ENCODE results near the gene CLUH. TPM values are rescaled to one million over a fixed set of nuclear protein-coding genes. Genes with fewer than 3 reads are reported as not detected.
"Not testable (repeated sequence)": the region's sequence is repeated elsewhere in the genome, so short reads cannot be mapped to it uniquely, and the experiment has no call there.

CLUH gene
- total and polyA plus RNA-seq, 10 donors = 14.3 to 82.6 (median 49.4) TPM

GRCh38 chr17:2683912-2684311 is 27.7 kb downstream of the CLUH start:
- H3K27ac ChIP-seq = no peak overlapping the region
- TF ChIP-seq, protein P1, sequence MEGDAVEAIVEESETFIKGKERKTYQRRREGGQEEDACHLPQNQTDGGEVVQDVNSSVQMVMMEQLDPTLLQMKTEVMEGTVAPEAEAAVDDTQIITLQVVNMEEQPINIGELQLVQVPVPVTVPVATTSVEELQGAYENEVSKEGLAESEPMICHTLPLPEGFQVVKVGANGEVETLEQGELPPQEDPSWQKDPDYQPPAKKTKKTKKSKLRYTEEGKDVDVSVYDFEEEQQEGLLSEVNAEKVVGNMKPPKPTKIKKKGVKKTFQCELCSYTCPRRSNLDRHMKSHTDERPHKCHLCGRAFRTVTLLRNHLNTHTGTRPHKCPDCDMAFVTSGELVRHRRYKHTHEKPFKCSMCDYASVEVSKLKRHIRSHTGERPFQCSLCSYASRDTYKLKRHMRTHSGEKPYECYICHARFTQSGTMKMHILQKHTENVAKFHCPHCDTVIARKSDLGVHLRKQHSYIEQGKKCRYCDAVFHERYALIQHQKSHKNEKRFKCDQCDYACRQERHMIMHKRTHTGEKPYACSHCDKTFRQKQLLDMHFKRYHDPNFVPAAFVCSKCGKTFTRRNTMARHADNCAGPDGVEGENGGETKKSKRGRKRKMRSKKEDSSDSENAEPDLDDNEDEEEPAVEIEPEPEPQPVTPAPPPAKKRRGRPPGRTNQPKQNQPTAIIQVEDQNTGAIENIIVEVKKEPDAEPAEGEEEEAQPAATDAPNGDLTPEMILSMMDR (IDR thresholded peaks at IDR 0.05 in 8 of 11, conservative IDR thresholded peaks at IDR 0.05 in 3 of 11) = no peak
- no peak for TF ChIP-seq POLR2A (IDR thresholded peaks at IDR 0.05)
- TF ChIP-seq POLR2AphosphoS5 (IDR thresholded peaks at IDR 0.05) = no peak
- H3K4me1 ChIP-seq = peaks cover 0 to 5% (median 3%) of the 10 kb centered on the region in 6 donors
- H3K9me3 ChIP-seq = no peaks in the 10 kb centered on the region
- intact Hi-C loops (cut with DNase I; ENCODE audit: low total_unique reads) = no loop called here
- H3K4me3 ChIP-seq = no peak overlapping the region
- H3K27me3 ChIP-seq (replicated peaks in 1 of 7) = no peaks in the 10 kb centered on the region
- peaks cover 3 to 73% (median 49%) of the 10 kb centered on the region in 6 donors for H3K36me3 ChIP-seq
- 82 to 91% (median 85%) methylated on average over 8 of the region's 8 CpGs for WGBS, 5 donors
- no peak for DNase-seq

GRCh38 chr17:2682176-2682938 is 29.2 kb downstream of the CLUH start:
- 87 to 93% (median 89%) methylated on average over 3 of the region's 3 CpGs for WGBS, 5 donors
- Histone ChIP-seq H3K4me3 (no peak overlapping the region), H3K27me3 (replicated peaks in 1 of 7) (no peaks in the 10 kb centered on the region), H3K27ac (no peak overlapping the region), H3K4me1 (no peaks in the 10 kb centered on the region), H3K9me3 (no peaks in the 10 kb centered on the region), H3K36me3 (peaks cover 3 to 85% (median 63%) of the 10 kb centered on the region in 6 donors)
- no peak for DNase-seq
- TF ChIP-seq POLR2A (IDR thresholded peaks at IDR 0.05) = no peak
- intact Hi-C loops (cut with DNase I; ENCODE audit: low total_unique reads) = no loop called here

DNA sequence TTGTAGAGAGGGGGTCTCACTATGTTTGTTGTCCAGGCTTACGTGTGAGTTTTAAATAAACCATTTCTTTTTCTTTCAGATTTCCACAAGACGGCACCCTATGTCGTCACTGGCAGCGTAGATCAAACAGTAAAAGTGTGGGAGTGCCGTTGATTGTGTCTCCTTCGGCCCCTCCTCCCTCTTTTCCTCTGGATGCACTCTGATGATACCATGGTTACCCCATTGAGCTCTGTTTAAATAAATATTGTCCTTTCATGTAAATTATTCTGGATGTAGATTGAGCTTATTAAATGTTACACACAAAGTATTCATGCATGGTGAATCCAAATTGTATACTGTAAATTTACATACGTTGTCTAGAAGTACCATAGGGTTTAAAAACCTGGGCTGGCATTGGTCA is 29.9 kb downstream of the CLUH start:
- intact Hi-C loops (cut with DNase I; ENCODE audit: low total_unique reads) = no loop called here
- H3K27ac ChIP-seq = no peak overlapping the region
- no peak overlapping the region for H3K4me3 ChIP-seq
- H3K36me3 ChIP-seq = peaks cover 3 to 92% (median 67%) of the 10 kb centered on the region in 6 donors
- H3K4me1 ChIP-seq = no peaks in the 10 kb centered on the region
- TF ChIP-seq, protein P1 (IDR thresholded peaks at IDR 0.05 in 8 of 11, conservative IDR thresholded peaks at IDR 0.05 in 3 of 11) = no peak
- TF ChIP-seq POLR2A (IDR thresholded peaks at IDR 0.05) (no peak), POLR2AphosphoS5 (IDR thresholded peaks at IDR 0.05) (no peak)
- 89 to 95% (median 91%) methylated on average over 7 of the region's 7 CpGs for WGBS, 5 donors
- DNase-seq = no peak
- no peaks in the 10 kb centered on the region for H3K27me3 ChIP-seq (replicated peaks in 1 of 7)
- no peaks in the 10 kb centered on the region for H3K9me3 ChIP-seq

DNA sequence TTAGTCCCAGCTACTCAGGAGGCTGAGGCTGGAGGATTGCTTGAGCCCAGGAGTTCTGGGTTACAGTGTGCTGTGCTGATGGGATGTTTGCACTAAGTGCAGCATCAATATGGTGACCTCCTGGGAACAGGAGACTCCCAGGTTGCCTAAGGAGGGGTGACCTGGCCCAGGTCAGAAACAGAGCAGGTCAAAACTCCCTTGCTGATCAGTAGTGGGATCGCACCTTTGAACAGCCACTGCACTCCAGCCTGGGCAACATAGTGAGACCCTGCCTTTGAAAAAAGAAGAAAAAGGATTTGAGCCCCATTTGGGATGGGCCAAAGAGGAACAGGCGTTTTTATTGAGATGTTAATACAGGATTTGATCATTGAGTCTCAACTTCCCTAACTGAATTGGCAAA is 30.6 kb downstream of the CLUH start:
- no peaks in the 10 kb centered on the region for H3K4me1 ChIP-seq
- no peaks in the 10 kb centered on the region for H3K27me3 ChIP-seq (replicated peaks in 1 of 7)
- H3K9me3 ChIP-seq = no peaks in the 10 kb centered on the region
- H3K4me3 ChIP-seq = no peak overlapping the region
- DNase-seq = no peak
- H3K36me3 ChIP-seq = peaks cover 3 to 99% (median 73%) of the 10 kb centered on the region in 6 donors
- intact Hi-C loops (cut with DNase I; ENCODE audit: low total_unique reads) = no loop called here
- 90 to 97% (median 95%) methylated on average over 2 of the region's 2 CpGs for WGBS, 5 donors
- TF ChIP-seq POLR2A (IDR thresholded peaks at IDR 0.05) = no peak
- TF ChIP-seq POLR2AphosphoS5 (IDR thresholded peaks at IDR 0.05) = no peak
- TF ChIP-seq, protein P1 (IDR thresholded peaks at IDR 0.05 in 8 of 11, conservative IDR thresholded peaks at IDR 0.05 in 3 of 11) = no peak
- H3K27ac ChIP-seq = no peak overlapping the region

DNA sequence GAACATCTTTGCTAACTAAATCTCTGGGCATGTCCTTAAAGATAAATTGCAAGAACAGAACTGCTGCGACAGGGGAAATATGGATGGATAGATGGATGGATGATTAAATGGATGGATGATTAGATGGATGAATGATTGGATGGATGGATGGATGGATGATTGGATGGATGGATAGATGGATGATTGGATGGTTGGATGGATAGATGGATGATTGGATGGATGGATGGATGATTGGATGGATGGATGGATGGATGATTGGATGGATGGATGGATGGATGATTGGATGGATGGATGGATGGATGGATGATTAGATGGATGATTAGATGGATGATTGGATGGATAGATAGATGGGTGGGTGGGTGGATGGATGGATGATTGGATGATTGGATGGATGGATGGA is 32.3 kb downstream of the CLUH start:
- not testable (repeated sequence) for H3K4me1 ChIP-seq; H3K4me3 ChIP-seq; H3K9me3 ChIP-seq; H3K27me3 ChIP-seq (replicated peaks in 1 of 7); DNase-seq; H3K27ac ChIP-seq
- intact Hi-C loops (cut with DNase I; ENCODE audit: low total_unique reads) = loop anchor here (10.0 kb wide), 1 partner anchor 84 kb away; the partner anchor contains the start of gene PAFAH1B1
- peaks cover 3 to 98% (median 81%) of the 10 kb centered on the region in 6 donors for H3K36me3 ChIP-seq
- 98 to 100% (median 100%) methylated on average over 1 of the region's 1 CpG for whole genome bisulfite sequencing, 5 donors
